ENCODE measurements around the gene LRRC4C. TPM values are rescaled to one million over a fixed set of nuclear protein-coding genes. Genes with fewer than 3 reads are reported as not detected.

The LRRC4C gene
- total RNA-seq, 2 donors from 2014 or later: 0.42 TPM; not detected in 1

DNA sequence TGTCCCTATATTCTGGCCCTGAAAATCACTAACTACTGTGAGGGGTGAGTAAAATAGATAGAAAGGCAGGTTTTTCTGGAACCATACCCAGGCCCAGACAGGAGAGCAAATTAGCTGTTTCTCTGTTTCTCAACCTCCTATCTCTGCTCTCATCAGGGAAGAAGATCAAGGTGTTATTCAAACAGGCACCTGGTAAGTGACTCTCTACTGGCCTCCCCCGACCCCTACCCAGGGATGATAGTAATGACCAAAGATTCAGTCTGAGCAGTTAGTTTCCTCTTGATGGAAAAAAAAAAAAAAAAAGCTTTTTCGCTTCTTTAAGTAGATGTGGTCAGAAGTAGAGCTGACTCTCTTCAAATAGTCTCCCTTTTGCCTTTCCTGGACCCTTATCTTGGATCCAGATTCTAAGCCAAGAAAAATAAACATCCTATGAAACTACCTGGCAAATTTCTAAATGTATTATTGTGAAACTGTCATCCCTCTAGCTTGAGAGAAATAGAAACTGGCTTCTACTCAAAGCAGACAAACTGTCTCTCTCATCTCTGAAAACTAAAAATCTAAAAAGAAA, 9.9 kb downstream of the LRRC4C start:
- no peak overlapping the region for H3K27ac ChIP-seq
- no peaks in the 10 kb centered on the region for H3K4me1 ChIP-seq
- no peak for DNase-seq
- TF ChIP-seq, protein P1, sequence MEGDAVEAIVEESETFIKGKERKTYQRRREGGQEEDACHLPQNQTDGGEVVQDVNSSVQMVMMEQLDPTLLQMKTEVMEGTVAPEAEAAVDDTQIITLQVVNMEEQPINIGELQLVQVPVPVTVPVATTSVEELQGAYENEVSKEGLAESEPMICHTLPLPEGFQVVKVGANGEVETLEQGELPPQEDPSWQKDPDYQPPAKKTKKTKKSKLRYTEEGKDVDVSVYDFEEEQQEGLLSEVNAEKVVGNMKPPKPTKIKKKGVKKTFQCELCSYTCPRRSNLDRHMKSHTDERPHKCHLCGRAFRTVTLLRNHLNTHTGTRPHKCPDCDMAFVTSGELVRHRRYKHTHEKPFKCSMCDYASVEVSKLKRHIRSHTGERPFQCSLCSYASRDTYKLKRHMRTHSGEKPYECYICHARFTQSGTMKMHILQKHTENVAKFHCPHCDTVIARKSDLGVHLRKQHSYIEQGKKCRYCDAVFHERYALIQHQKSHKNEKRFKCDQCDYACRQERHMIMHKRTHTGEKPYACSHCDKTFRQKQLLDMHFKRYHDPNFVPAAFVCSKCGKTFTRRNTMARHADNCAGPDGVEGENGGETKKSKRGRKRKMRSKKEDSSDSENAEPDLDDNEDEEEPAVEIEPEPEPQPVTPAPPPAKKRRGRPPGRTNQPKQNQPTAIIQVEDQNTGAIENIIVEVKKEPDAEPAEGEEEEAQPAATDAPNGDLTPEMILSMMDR (IDR thresholded peaks at IDR 0.05): no peak
- no peaks in the 10 kb centered on the region for H3K9me3 ChIP-seq
- H3K27me3 ChIP-seq: no peaks in the 10 kb centered on the region
- no peak overlapping the region for H3K9ac ChIP-seq (ENCODE audit: low read depth in 2 of 2, low read length in 2 of 2)
- intact Hi-C loops (cut with DNase I): no loop called here
- H3K36me3 ChIP-seq: no peaks in the 10 kb centered on the region
- no peak overlapping the region for H3K4me3 ChIP-seq

DNA sequence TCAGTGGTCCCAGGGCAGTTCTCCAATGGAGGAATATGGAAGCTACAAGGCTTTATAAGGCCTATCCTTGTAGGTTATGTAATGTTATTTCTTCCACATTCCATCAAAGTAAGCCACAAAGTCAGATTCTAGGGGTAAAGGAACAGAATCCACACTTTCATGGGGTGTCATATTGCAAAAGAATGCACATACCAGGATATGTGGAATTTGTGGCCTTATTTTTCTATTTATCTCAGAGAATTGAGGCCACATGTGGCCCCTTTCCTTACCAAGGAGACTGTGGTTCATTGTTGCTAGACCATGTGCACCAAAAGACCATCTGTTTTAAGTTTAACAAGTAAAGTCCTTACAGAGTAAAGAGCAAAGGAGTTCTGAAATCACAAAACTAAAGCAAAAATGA, 12.9 kb downstream of the LRRC4C start:
- H3K9ac ChIP-seq (ENCODE audit: low read depth in 2 of 2, low read length in 2 of 2): no peak overlapping the region
- TF ChIP-seq, protein P1 (IDR thresholded peaks at IDR 0.05): no peak
- H3K9me3 ChIP-seq: no peaks in the 10 kb centered on the region
- H3K36me3 ChIP-seq: no peaks in the 10 kb centered on the region
- H3K4me3 ChIP-seq: no peak overlapping the region
- H3K27ac ChIP-seq: no peak overlapping the region
- intact Hi-C loops (cut with DNase I): no loop called here
- no peak for DNase-seq
- no peaks in the 10 kb centered on the region for H3K4me1 ChIP-seq
- no peaks in the 10 kb centered on the region for H3K27me3 ChIP-seq

DNA sequence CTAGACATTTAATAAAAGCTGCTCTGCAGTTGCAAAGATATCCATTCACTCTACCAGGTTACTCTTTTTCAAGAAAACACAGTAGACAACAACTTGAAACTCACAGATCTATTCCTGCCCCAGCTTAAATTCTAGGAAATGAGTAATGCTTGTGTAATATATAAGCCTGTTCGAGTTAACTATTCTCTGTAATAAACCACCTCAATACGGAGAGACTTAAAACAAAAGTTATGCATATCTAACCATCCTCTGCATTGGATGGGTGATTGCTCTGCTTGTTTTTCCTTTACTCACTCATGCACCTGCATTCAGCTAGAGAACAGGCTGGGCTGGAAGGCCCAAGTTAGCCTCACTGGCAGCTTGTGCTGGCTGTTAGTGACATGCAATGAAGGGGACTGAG, 13.3 kb downstream of the LRRC4C start:
- Histone ChIP-seq H3K9ac (ENCODE audit: low read depth in 2 of 2, low read length in 2 of 2) (no peak overlapping the region), H3K27ac (no peak overlapping the region), H3K4me3 (no peak overlapping the region), H3K4me1 (no peaks in the 10 kb centered on the region), H3K27me3 (no peaks in the 10 kb centered on the region), H3K9me3 (no peaks in the 10 kb centered on the region), H3K36me3 (no peaks in the 10 kb centered on the region)
- no peak for DNase-seq
- intact Hi-C loops (cut with DNase I): no loop called here
- TF ChIP-seq, protein P1 (IDR thresholded peaks at IDR 0.05): no peak

DNA sequence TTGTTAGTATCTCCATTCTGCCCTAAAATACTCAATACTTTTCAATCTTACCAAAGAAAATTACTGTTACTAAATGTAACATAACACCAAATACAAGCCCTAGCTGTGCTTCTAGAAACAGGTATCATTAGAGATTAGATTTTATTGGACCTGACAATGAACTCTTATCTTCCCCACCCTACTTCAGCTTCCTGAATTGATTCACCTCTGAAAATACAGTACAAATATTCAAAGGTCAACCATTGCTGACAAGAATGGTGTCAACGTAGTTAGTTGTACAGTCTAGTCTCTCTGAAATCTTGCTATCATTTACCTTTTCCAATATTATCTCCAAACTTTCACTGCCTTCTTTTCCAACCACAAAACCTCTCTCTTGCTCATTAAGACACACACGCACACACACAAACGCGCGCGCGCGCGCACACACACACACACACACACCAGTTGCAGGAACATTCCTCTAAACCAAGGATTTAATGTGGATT, 22.4 kb downstream of the LRRC4C start:
- Histone ChIP-seq H3K27ac (no peak overlapping the region), H3K9ac (ENCODE audit: low read depth in 2 of 2, low read length in 2 of 2) (no peak overlapping the region), H3K27me3 (no peaks in the 10 kb centered on the region), H3K4me1 (no peaks in the 10 kb centered on the region), H3K4me3 (no peak overlapping the region), H3K36me3 (no peaks in the 10 kb centered on the region), H3K9me3 (no peaks in the 10 kb centered on the region)
- intact Hi-C loops (cut with DNase I): no loop called here
- TF ChIP-seq, protein P1 (IDR thresholded peaks at IDR 0.05): no peak
- no peak for DNase-seq

GRCh38 chr11:41435531-41435930, 23.9 kb downstream of the LRRC4C start:
- TF ChIP-seq, protein P1 (IDR thresholded peaks at IDR 0.05): no peak
- intact Hi-C loops (cut with DNase I): no loop called here
- Histone ChIP-seq H3K9me3 (no peaks in the 10 kb centered on the region), H3K9ac (ENCODE audit: low read depth in 2 of 2, low read length in 2 of 2) (no peak overlapping the region), H3K27me3 (no peaks in the 10 kb centered on the region), H3K4me3 (no peak overlapping the region), H3K4me1 (no peaks in the 10 kb centered on the region), H3K36me3 (no peaks in the 10 kb centered on the region), H3K27ac (no peak overlapping the region)
- DNase-seq: no peak
